ENCODE data around the gene ITGA11.

ITGA11 gene

GRCh38 chr15:68353421-68354135 lies 78.4 kb downstream of the ITGA11 start:
- no peak for DNase-seq (ENCODE audit: low read depth in 2 of 2)

- DNase-seq (ENCODE audit: low read depth in 2 of 2): peak in 1 of 2 donors; percentile 6
Measured at GRCh38 chr15:68352401-68353062, 79.4 kb downstream of the ITGA11 start.

- DNase-seq (ENCODE audit: low read depth in 2 of 2): no peak
Measured at GRCh38 chr15:68349151-68349550, 82.8 kb downstream of the ITGA11 start.

- no peak for DNase-seq (ENCODE audit: low read depth in 2 of 2)
Measured at GRCh38 chr15:68348606-68349005, 83.4 kb downstream of the ITGA11 start.

- DNase-seq (ENCODE audit: low read depth in 2 of 2): peak in 1 of 2 donors; percentile 11
Measured at GRCh38 chr15:68348081-68348480, 83.9 kb downstream of the ITGA11 start.

- no peak for DNase-seq (ENCODE audit: low read depth in 2 of 2)
Measured at GRCh38 chr15:68347392-68347791, 84.6 kb downstream of the ITGA11 start.

GRCh38 chr15:68346979-68347378 lies 85.0 kb downstream of the ITGA11 start:
- no peak for DNase-seq (ENCODE audit: low read depth in 2 of 2)

- DNase-seq (ENCODE audit: low read depth in 2 of 2): no peak
Measured at GRCh38 chr15:68345481-68345880, 86.5 kb downstream of the ITGA11 start.

DNA sequence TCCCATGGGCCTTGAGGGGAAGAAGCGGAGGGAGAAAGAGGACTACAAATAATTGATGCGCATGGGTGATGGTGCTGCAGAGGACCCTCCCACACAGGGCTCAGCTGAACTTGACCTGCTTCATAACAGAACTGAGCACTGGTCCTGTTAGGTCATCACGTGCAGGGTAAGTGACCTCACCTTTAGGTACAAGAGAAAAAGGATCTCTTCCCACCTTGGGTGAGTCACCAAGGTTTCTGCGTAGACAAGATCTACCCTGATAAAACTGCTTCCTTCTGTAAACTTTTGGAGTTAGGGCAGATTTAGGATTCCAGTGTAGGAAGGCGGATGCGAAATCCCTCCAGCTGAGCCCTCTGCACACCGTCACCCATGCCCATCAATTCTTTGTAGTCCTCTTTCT lies 87.4 kb downstream of the ITGA11 start:
- no peak for DNase-seq (ENCODE audit: low read depth in 2 of 2)

DNA sequence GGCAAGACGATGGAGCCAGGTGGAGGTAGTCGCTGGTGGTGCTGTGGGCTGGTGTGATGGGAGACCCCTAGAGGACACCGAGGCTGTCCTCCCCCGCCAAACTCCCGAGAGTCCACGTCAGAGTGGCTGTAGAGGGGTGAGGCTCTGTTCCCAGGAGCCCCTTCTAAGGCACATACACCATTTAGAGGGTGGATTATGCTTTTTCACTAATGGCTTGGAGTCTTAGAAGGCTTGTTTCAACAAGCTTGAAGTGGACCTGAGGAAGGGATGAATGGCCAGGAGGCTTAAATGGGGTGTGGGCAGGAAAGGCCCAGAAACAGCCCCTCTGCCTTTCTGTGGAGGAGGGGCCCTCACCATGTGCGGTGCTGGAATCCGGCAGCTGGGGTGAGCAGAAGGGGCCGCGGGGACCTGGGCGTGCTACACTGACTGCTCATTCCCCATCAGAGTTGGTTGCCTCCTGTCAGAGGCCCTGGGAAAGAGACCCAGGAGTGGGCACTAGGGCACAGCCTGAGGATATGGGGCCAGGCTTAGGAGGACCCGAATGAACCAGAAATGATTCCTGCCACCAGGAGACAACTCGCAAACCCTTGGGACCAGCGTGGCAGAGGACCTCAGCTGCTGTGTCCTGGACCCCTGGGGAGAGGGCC lies 88.3 kb downstream of the ITGA11 start:
- no peak for DNase-seq (ENCODE audit: low read depth in 2 of 2)

DNA sequence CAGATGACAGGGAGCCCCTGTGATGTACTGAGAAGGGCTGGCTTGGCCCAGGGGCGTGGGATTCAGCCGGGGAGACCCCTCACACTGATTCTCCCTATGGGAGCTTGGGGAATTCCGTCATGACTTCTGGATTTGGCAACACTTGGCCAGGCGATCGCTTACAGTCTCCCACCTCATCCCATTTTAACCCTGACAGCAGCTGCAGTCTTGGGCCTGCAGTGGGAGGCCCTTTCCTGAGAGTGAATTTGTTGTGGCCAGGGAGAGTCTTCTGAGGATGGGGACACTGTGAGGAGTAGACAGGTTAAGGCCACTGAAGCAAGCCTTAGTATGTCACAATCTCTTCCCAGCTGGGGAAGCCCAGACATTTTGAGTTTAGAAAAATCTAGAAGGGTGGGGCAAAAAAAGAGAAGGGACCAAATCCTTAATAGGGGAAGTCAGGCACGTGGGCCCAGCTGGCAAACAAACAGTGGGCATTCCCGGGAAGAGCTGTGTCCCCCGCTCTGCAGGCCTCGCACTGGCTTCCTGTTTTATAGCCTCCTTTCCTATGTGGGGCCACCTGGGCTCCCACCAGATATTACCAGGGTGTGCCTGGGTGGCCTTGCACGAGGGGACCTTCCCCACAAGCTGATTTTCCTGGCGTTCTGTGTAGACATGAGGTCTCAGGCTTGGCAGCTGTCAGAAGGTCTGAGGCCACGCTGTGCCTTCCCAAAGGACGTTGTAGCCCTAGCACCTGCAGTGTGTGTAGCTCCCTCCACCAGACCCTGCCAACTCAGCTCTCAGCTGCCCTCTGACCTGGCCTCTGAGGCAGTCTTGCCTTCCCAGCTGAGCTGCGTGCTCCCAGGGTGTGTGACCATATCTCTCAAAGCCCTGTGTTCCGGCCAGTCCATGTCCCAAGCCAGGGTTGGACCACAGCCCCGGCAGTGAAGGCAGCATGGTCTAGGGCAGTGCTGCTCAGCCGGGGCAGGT lies 89.9 kb downstream of the ITGA11 start:
- no peak for DNase-seq (ENCODE audit: low read depth in 2 of 2)

- no peak for DNase-seq (ENCODE audit: low read depth in 2 of 2)
Measured at GRCh38 chr15:68340726-68341671, 91.0 kb downstream of the ITGA11 start.

- no peak for DNase-seq (ENCODE audit: low read depth in 2 of 2)
Measured at GRCh38 chr15:68339481-68339880, 92.5 kb downstream of the ITGA11 start.

DNA sequence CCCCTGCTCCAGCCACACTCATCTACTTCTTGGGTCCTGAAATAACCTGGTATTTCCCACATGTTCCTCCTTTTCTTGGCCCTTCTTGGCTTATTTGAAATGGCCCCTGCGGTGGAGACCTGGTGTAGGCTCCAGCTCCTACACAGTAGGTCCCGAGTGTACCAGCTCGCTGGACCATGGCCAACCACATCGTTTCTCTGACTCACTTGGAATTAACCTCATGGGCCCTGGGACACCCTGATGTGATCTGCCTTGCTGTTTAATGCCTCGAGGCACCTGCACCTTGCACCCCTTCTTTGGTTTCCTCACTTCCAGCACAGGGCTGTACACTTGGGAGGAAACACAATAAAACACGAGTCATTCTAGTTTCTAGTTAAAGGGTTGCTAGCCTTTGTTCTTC lies 94.1 kb downstream of the ITGA11 start:
- DNase-seq (ENCODE audit: low read depth in 2 of 2): no peak

- DNase-seq (ENCODE audit: low read depth in 2 of 2): no peak
Measured at GRCh38 chr15:68336516-68336915, 95.4 kb downstream of the ITGA11 start.

DNA sequence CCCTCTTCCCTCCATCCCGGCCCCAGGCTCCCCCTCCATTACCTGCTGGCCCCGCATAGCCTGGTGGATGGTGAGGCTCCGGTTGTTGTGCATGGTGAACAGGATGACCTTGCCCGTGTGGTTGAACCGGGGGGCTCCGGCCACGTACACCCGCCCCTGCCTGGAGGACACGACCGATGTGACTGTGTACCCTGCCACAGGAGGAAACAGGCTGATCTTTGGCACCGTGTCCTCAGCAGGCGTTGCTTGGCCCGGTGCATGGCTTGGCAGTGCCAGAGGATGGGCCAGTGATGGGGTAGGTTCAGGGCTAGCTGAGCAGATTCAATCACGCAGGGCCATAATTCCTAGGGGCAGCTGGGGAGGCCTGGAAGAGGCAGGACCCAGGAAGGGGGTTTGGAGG lies 96.3 kb downstream of the ITGA11 start:
- DNase-seq (ENCODE audit: low read depth in 2 of 2): no peak

- DNase-seq (ENCODE audit: low read depth in 2 of 2): no peak
Measured at GRCh38 chr15:68335251-68335650, 96.7 kb downstream of the ITGA11 start.

DNA sequence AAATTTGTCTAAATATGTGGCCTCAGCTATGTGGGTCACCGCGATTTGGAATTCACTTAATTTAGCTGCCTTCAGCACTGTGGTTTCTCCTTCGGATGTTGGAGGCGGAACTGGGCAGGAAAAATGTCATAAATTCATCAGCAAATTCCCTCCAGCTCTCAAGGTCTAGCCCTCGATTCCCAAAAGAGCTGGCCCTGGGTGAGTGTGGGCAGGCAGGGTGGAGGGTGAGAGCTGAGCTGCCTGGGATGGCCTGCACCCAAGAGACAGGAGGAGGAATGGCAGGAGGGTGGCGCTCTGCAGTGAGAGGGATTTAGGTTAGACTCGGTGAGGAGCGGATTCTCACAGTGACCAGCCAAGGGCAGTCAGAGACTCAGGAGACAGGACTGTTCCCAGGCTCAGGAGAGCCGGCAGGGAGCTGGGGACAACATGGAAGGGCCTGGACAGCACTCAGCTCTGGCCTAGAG lies 97.3 kb downstream of the ITGA11 start:
- no peak for DNase-seq (ENCODE audit: low read depth in 2 of 2)

DNA sequence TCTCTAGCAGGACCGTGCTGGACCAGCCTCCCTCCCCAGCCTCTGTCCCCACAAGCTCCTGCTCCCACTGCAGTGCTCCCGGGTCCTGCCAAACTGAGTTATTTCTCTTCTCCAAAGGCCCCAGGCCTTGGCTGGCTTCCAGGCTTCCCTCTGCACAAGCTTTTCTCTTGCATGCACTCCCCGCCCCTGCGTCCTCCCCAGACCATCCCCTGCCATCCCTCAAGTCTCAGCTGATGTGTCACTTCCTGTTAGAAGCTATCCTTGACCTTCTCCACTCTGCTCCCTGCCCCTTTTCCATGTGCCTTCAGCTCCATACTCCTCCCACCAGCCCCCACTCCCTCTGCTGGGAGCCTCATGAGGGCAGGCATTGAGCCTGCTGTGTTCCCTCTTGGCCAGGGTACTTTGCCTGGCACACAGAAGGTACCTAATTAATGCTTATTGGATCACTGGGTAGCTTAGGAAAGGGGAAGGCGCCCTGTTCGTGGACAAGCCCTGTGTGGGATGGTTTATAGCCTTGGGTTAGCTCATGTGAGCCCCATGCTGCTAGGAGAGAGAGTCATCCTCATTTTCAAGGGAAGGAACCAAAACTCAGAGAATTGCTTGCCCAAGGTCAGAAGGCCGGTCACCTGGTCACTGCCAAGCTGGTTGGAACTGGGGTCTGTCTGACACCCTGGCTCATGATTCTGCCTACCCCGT lies 98.0 kb downstream of the ITGA11 start:
- DNase-seq (ENCODE audit: low read depth in 2 of 2): no peak

GRCh38 chr15:68332266-68332665 lies 99.7 kb downstream of the ITGA11 start:
- DNase-seq (ENCODE audit: low read depth in 2 of 2): no peak

Measured in activated CD8-positive, alpha-beta memory T cell treated with anti-CD3 and anti-CD28 coated beads for 4 hours (primary cell).